K562 (cell line): ENCODE results near the gene SNRPD2. TPM values are rescaled to one million over a fixed set of nuclear protein-coding genes. Genes with fewer than 3 reads are reported as not detected.

Experiments
- GATA2 ChIP-seq: sonication (generic); formaldehyde crosslinking; IDR thresholded peaks from 2 replicates; pipeline ENCODE4 v1.4.0; 2020; ENCODE audit warnings: mild to moderate bottlenecking, missing genetic modification reagents
- HMGN3 ChIP-seq: IDR thresholded peaks from 2 replicates; pipeline ENCODE4 v1.6.1; 2011; ENCODE audit warnings: borderline replicate concordance, low read depth, mild to moderate bottlenecking, mixed read lengths, low read length; ENCODE audit not compliant: insufficient read length; ENCODE audit errors: extremely low read depth
- HNRNPK ChIP-seq: fragments of 200-400 bp; formaldehyde crosslinking; IDR thresholded peaks from one replicate; pipeline ENCODE4 v1.6.1; 2018; ENCODE audit warnings: mild to moderate bottlenecking, low read depth, low read length; ENCODE audit not compliant: poor library complexity, severe bottlenecking
- NBN ChIP-seq: fragments of 450-650 bp; IDR thresholded peaks from 2 replicates; pipeline ENCODE4 v1.6.1; 2016; ENCODE audit warnings: low read depth, mild to moderate bottlenecking
- NR3C1 ChIP-seq: sonication (generic); formaldehyde crosslinking; IDR thresholded peaks from 2 replicates; pipeline ENCODE4 v1.8.1; 2022; ENCODE audit warnings: missing genetic modification reagents
- POLR2A ChIP-seq: fragments of 450-650 bp; conservative IDR thresholded peaks from 2 replicates; pipeline ENCODE4 v1.6.1; 2016
- PYGO2 ChIP-seq: fragments of 450-650 bp; IDR thresholded peaks from 2 replicates; pipeline ENCODE4 v1.6.1; 2016; ENCODE audit warnings: mild to moderate bottlenecking, missing genetic modification characterization, moderate library complexity, missing compliant biosample characterization
- RBBP5 ChIP-seq: fragments of 200-600 bp; sonication (generic); IDR thresholded peaks from 2 replicates; pipeline ENCODE4 v1.6.1; 2012; ENCODE audit warnings: borderline replicate concordance, mild to moderate bottlenecking, low read length, control low read depth, inconsistent platforms; ENCODE audit not compliant: insufficient read depth, poor library complexity, severe bottlenecking
- RBM34 ChIP-seq: fragments of 200-400 bp; formaldehyde crosslinking; IDR thresholded peaks from 2 replicates; pipeline ENCODE4 v1.6.1; 2018; ENCODE audit warnings: low read length, borderline replicate concordance; ENCODE audit not compliant: insufficient read depth
- polyA plus RNA-seq, 8 experiments: library from polyadenylated mRNA; depleted of rRNA in 4 of 8; stranded (reverse) in 5 of 8; unstranded in 3 of 8; fragments of >200 nt; fragmentation: Nextera tagmentation in 2 of 8; fragmentation: Illumina TruSeq in 1 of 8; extraction: Ambion mirVana in 2 of 8; extraction: Trizol in 1 of 8; gene quantifications; 2 replicates each; pipeline versions ENCODE4 v1.2.1 to v1.2.3, GENCODE V29; 2011 to 2014; ENCODE audit warnings: inconsistent platforms in 1 of 8, missing spikeins in 1 of 8
- total RNA-seq, 7 experiments: library from RNA; depleted of rRNA in 6 of 7; stranded (reverse); fragments of >200 nt in 6 of 7; fragmentation: Illumina TruSeq in 2 of 7; extraction: Trizol in 2 of 7; gene quantifications; 2 replicates each; pipeline versions ENCODE4 v1.2.1 to v1.2.3, GENCODE V29; 2011 to 2021; ENCODE audit warnings: low replicate concordance in 1 of 7
- TF ChIP-seq, protein P1 (sequence below), 2 experiments: fragments of 250-450 bp in 1 of 2; fragments of 450-650 bp in 1 of 2; sonication (Bioruptor Pico) in 1 of 2; IDR thresholded peaks; 2 replicates each; pipeline versions ENCODE4 v1.6.1 to v1.8.0; 2016 to 2021; ENCODE audit warnings: mild to moderate bottlenecking in 2 of 2, moderate library complexity in 2 of 2, missing compliant biosample characterization in 1 of 2, missing genetic modification characterization in 1 of 2
- TF ChIP-seq, protein P2 (sequence below): fragments of 250-450 bp; sonication (Bioruptor Pico); IDR thresholded peaks from 2 replicates; pipeline ENCODE4 v1.8.0; 2022; ENCODE audit warnings: inconsistent platforms
- TF ChIP-seq, protein P3 (sequence below): fragments of 450-650 bp; formaldehyde crosslinking; IDR thresholded peaks from 2 replicates; pipeline ENCODE4 v1.4.0; 2020; ENCODE audit warnings: mild to moderate bottlenecking, mixed read lengths
- TF ChIP-seq, protein P4 (sequence below), 2 experiments: fragments of 450-650 bp; conservative IDR thresholded peaks; 2 replicates each; pipeline ENCODE4 v1.6.1; 2017; ENCODE audit warnings: mild to moderate bottlenecking in 2 of 2, moderate library complexity in 2 of 2
- TF ChIP-seq, protein P5 (sequence below): fragments of 200-800 bp; sonication (Bioruptor generic); IDR thresholded peaks from 2 replicates; pipeline ENCODE4 v1.6.1; 2017; ENCODE audit warnings: missing genetic modification characterization, missing compliant biosample characterization

SNRPD2 gene
- total and polyA plus RNA-seq, 9 of the 15 experiments (the other 6 are each of a cell fraction or from before 2014, with no cell fraction given), result 728 to 4,411 (median 1,029) TPM

DNA sequence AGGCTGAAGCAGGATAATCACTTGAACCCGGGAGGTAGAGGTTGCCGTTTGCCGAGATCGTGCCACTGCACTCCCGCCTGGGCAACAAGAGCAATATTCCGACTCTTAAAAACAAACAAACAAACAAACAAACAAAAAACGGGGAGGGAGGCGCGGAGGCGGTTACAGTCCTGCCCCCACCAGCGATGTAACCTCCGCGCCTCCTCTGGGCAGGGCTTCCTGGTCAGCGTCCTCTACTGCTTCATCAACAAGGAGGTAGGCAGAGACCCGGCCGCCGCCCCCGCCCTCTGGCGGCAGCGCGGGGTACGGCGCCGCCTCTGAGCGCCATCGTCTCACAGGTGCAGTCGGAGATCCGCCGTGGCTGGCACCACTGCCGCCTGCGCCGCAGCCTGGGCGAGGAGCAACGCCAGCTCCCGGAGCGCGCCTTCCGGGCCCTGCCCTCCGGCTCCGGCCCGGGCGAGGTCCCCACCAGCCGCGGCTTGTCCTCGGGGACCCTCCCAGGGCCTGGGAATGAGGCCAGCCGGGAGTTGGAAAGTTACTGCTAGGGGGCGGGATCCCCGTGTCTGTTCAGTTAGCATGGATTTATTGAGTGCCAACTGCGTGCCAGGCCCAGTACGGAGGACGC is 10.2 kb downstream of the SNRPD2 start (continued):
- TF ChIP-seq RBBP5 (no peak), NBN (0 out of 2 replicates have a peak, but pooled peaks have one; percentile 39), POLR2A (0 out of 2 replicates have a peak, but pooled peaks have one; percentile 12), GATA2 (no peak), HNRNPK (no peak), HMGN3 (peak; percentile 88), RBM34 (no peak), PYGO2 (no peak), NR3C1 (CRISPR knock-in tag) (no peak)
- TF ChIP-seq, protein P1, sequence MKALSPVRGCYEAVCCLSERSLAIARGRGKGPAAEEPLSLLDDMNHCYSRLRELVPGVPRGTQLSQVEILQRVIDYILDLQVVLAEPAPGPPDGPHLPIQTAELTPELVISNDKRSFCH (CRISPR knock-in tag; IDR thresholded peaks at IDR 0.05), result no peak
- TF ChIP-seq, protein P1 (tag; IDR thresholded peaks at IDR 0.05), result peak; percentile 59; the same call in 1 of the 2 replicates
- TF ChIP-seq, protein P2, sequence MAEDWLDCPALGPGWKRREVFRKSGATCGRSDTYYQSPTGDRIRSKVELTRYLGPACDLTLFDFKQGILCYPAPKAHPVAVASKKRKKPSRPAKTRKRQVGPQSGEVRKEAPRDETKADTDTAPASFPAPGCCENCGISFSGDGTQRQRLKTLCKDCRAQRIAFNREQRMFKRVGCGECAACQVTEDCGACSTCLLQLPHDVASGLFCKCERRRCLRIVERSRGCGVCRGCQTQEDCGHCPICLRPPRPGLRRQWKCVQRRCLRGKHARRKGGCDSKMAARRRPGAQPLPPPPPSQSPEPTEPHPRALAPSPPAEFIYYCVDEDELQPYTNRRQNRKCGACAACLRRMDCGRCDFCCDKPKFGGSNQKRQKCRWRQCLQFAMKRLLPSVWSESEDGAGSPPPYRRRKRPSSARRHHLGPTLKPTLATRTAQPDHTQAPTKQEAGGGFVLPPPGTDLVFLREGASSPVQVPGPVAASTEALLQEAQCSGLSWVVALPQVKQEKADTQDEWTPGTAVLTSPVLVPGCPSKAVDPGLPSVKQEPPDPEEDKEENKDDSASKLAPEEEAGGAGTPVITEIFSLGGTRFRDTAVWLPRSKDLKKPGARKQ (CRISPR knock-in tag), result no peak
- TF ChIP-seq, protein P3, sequence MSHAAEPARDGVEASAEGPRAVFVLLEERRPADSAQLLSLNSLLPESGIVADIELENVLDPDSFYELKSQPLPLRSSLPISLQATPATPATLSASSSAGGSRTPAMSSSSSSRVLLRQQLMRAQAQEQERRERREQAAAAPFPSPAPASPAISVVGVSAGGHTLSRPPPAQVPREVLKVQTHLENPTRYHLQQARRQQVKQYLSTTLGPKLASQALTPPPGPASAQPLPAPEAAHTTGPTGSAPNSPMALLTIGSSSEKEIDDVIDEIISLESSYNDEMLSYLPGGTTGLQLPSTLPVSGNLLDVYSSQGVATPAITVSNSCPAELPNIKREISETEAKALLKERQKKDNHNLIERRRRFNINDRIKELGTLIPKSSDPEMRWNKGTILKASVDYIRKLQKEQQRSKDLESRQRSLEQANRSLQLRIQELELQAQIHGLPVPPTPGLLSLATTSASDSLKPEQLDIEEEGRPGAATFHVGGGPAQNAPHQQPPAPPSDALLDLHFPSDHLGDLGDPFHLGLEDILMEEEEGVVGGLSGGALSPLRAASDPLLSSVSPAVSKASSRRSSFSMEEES (CRISPR knock-in tag), result no peak
- TF ChIP-seq, protein P4, sequence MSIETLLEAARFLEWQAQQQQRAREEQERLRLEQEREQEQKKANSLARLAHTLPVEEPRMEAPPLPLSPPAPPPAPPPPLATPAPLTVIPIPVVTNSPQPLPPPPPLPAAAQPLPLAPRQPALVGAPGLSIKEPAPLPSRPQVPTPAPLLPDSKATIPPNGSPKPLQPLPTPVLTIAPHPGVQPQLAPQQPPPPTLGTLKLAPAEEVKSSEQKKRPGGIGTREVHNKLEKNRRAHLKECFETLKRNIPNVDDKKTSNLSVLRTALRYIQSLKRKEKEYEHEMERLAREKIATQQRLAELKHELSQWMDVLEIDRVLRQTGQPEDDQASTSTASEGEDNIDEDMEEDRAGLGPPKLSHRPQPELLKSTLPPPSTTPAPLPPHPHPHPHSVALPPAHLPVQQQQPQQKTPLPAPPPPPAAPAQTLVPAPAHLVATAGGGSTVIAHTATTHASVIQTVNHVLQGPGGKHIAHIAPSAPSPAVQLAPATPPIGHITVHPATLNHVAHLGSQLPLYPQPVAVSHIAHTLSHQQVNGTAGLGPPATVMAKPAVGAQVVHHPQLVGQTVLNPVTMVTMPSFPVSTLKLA (conservative IDR thresholded peaks at IDR 0.05), result peak in 1 of 2 experiments; percentile 34; a peak in 1 of 4 replicates
- TF ChIP-seq, protein P5, sequence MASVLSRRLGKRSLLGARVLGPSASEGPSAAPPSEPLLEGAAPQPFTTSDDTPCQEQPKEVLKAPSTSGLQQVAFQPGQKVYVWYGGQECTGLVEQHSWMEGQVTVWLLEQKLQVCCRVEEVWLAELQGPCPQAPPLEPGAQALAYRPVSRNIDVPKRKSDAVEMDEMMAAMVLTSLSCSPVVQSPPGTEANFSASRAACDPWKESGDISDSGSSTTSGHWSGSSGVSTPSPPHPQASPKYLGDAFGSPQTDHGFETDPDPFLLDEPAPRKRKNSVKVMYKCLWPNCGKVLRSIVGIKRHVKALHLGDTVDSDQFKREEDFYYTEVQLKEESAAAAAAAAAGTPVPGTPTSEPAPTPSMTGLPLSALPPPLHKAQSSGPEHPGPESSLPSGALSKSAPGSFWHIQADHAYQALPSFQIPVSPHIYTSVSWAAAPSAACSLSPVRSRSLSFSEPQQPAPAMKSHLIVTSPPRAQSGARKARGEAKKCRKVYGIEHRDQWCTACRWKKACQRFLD (CRISPR knock-in tag), result no peak
